K562 (cell line): Measurements from ENCODE around the gene TJAP1. TPM values are rescaled to one million over a fixed set of nuclear protein-coding genes. Genes with fewer than 3 reads are reported as not detected.

Experiments used
- E2F6 ChIP-seq, 2 experiments: IDR thresholded peaks; 2 replicates each; pipeline ENCODE4 v1.6.1; 2011; ENCODE audit warnings: borderline replicate concordance in 1 of 2, control low read depth in 1 of 2, low read depth in 1 of 2, low read length in 1 of 2, mild to moderate bottlenecking in 1 of 2, mixed read lengths in 1 of 2, moderate library complexity in 1 of 2; ENCODE audit not compliant: insufficient read depth in 1 of 2, insufficient read length in 1 of 2, poor library complexity in 1 of 2, severe bottlenecking in 1 of 2; ENCODE audit errors: extremely low read depth in 1 of 2
- RBM17 ChIP-seq: fragments of 200-400 bp; formaldehyde crosslinking; IDR thresholded peaks from 2 replicates; pipeline ENCODE4 v1.6.1; 2017; ENCODE audit warnings: low read depth, mild to moderate bottlenecking, low read length, borderline replicate concordance
- ZBTB40 ChIP-seq, 2 experiments: fragments of 450-650 bp in 1 of 2; sonication (generic) in 1 of 2; formaldehyde crosslinking in 1 of 2; IDR thresholded peaks; 2 replicates each; pipeline versions ENCODE4 v1.7.1 to v1.9.0; 2016 to 2022; ENCODE audit warnings: inconsistent platforms in 1 of 2, mild to moderate bottlenecking in 1 of 2, missing genetic modification reagents in 1 of 2
- polyA plus RNA-seq, 8 experiments: library from polyadenylated mRNA; depleted of rRNA in 4 of 8; stranded (reverse) in 5 of 8; unstranded in 3 of 8; fragments of >200 nt; fragmentation: Nextera tagmentation in 2 of 8; fragmentation: Illumina TruSeq in 1 of 8; extraction: Ambion mirVana in 2 of 8; extraction: Trizol in 1 of 8; gene quantifications; 2 replicates each; pipeline versions ENCODE4 v1.2.1 to v1.2.3, GENCODE V29; 2011 to 2014; ENCODE audit warnings: inconsistent platforms in 1 of 8, missing spikeins in 1 of 8
- total RNA-seq, 7 experiments: library from RNA; depleted of rRNA in 6 of 7; stranded (reverse); fragments of >200 nt in 6 of 7; fragmentation: Illumina TruSeq in 2 of 7; extraction: Trizol in 2 of 7; gene quantifications; 2 replicates each; pipeline versions ENCODE4 v1.2.1 to v1.2.3, GENCODE V29; 2011 to 2021; ENCODE audit warnings: low replicate concordance in 1 of 7
- TF ChIP-seq, protein P1 (sequence below): fragments of 450-650 bp; IDR thresholded peaks from 2 replicates; pipeline ENCODE4 v1.6.1; 2016

TJAP1 gene
- total and polyA plus RNA-seq, 9 of the 15 experiments (the other 6 are each of a cell fraction or from before 2014, with no cell fraction given) = 0.06 to 35.8 (median 16.2) TPM

DNA sequence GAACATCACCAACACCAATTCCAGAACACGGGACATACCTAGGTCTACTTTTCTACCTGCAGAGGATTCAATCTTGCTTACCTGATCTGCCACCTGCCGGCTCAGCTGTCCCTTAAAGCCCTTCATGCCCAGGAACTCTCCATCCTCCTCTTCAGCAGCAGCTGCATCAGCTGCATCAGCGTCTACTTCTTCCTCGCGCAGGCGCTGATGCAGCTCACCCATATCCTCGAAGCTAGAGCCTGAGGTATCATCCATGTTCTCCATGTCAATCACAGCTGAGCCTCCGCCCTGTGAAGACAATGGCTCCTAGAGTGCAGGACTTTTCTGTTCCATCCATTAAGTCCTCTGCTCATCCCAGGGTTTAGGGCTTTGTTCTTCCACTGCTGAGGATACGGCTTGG is 38.4 kb downstream of the TJAP1 start (continued):
- TF ChIP-seq ZBTB40 (IDR thresholded peaks at IDR 0.05) (no peak), ZBTB40 (CRISPR knock-in tag; IDR thresholded peaks at IDR 0.05) (0 out of 2 replicates have a peak, but pooled peaks have one; percentile 2), E2F6 (IDR thresholded peaks at IDR 0.05; ENCODE audit: borderline replicate concordance in 1 of 2, extremely low read depth in 1 of 2, insufficient read depth in 1 of 2, insufficient read length in 1 of 2, low read depth in 1 of 2, low read length in 1 of 2, poor library complexity in 1 of 2, severe bottlenecking in 1 of 2) (no peak), RBM17 (no peak)
- TF ChIP-seq, protein P1, sequence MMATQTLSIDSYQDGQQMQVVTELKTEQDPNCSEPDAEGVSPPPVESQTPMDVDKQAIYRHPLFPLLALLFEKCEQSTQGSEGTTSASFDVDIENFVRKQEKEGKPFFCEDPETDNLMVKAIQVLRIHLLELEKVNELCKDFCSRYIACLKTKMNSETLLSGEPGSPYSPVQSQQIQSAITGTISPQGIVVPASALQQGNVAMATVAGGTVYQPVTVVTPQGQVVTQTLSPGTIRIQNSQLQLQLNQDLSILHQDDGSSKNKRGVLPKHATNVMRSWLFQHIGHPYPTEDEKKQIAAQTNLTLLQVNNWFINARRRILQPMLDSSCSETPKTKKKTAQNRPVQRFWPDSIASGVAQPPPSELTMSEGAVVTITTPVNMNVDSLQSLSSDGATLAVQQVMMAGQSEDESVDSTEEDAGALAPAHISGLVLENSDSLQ = peak; percentile 86
